Measurements from ENCODE around the gene TAP2.

TAP2 gene

DNA sequence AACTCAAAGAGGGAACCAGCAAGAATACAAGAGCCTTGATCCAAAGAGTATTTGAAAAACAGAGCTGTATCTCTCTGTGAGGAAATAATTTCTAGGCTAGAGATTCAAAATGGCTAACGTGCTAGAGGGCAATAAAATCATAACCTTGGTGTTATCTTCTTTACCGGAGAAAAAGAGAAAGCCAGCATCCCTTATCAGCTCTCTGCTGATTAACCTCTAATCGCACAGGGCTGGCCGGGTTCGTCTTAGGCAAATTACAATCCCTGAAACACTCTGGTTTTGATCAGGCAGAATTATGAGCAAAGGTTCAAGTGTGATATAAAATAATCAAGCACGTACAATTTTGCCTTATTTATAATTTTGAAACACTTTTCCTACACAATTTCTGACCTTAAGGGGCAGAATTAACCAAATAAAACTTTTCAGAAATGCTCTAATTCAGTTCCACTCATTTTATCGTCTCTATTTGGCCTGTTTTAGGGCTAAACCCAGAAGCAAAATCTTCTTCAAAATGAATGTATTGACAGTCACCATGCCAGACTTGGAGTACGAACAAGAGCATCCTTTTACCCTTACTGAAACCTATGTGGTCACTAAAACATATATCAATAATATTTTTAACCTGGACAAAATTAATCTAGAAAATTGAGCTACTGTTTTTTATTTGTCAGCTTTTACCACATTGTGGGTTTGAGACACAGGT lies 29.2 kb upstream of the TAP2 start:
- Histone ChIP-seq H3K4me1 (no peaks in the 10 kb centered on the region), H3K36me3 (no peaks in the 10 kb centered on the region), H3K27me3 (peaks cover 0 to 8% of the 10 kb centered on the region in 2 donors), H3K4me3 (no peak overlapping the region), H3K9me3 (no peaks in the 10 kb centered on the region), H3K27ac (no peak overlapping the region)
- no peak for TF ChIP-seq CTCF (IDR thresholded peaks at IDR 0.05)
- DNase-seq: no peak
- intact Hi-C loops (cut with DNase I; ENCODE audit: low total_unique reads): loop anchor here (5.0 kb wide), 1 partner anchor 40 kb away; no protein-coding TSS in a partner anchor

- no peak overlapping the region for H3K27ac ChIP-seq
- H3K27me3 ChIP-seq: peaks cover 0 to 8% of the 10 kb centered on the region in 2 donors
- intact Hi-C loops (cut with DNase I; ENCODE audit: low total_unique reads): loop anchor here (5.0 kb wide), 1 partner anchor 40 kb away; no protein-coding TSS in a partner anchor
- DNase-seq: no peak
- H3K4me3 ChIP-seq: no peak overlapping the region
- no peaks in the 10 kb centered on the region for H3K9me3 ChIP-seq
- H3K4me1 ChIP-seq: no peaks in the 10 kb centered on the region
- TF ChIP-seq CTCF (IDR thresholded peaks at IDR 0.05): no peak
- no peaks in the 10 kb centered on the region for H3K36me3 ChIP-seq
Measured at GRCh38 chr6:32867022-32867477, 28.5 kb upstream of the TAP2 start.

GRCh38 chr6:32865724-32866443 lies 27.3 kb upstream of the TAP2 start:
- Histone ChIP-seq H3K9me3 (no peaks in the 10 kb centered on the region), H3K4me1 (peaks cover 0 to 4% (median 2%) of the 10 kb centered on the region in 4 donors), H3K27ac (no peak overlapping the region), H3K4me3 (no peak overlapping the region), H3K27me3 (peaks cover 0 to 8% of the 10 kb centered on the region in 2 donors), H3K36me3 (no peaks in the 10 kb centered on the region)
- no peak for TF ChIP-seq CTCF (IDR thresholded peaks at IDR 0.05)
- no peak for DNase-seq
- intact Hi-C loops (cut with DNase I; ENCODE audit: low total_unique reads): loop anchor here (5.0 kb wide), 1 partner anchor 39 kb away; no protein-coding TSS in a partner anchor

DNA sequence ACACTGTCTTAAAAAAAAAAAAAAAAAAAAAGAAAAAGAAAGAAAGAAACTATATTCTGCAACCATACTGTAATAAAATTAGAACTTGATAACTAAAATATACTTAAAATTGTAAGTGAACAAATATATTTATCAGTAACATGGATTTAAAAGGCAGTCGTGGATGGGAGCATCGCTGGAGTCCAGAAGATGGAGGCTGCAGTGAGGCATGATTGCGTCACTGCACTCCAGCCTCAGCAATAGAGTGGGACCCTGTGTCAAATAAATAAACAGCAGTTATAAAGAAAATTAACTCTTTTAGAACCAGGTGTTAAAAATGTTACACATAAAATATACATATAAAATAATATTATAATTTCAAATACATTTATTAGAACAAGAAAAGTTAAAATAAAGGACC lies 24.2 kb upstream of the TAP2 start:
- no peak overlapping the region for H3K27ac ChIP-seq
- no peaks in the 10 kb centered on the region for H3K27me3 ChIP-seq
- no peak for DNase-seq
- no peak overlapping the region for H3K4me3 ChIP-seq
- no peak for TF ChIP-seq CTCF (IDR thresholded peaks at IDR 0.05)
- no peaks in the 10 kb centered on the region for H3K9me3 ChIP-seq
- peaks cover 0 to 17% (median 0%) of the 10 kb centered on the region in 3 donors for H3K36me3 ChIP-seq
- intact Hi-C loops (cut with DNase I; ENCODE audit: low total_unique reads): no loop called here
- H3K4me1 ChIP-seq: peaks cover 0 to 4% (median 2%) of the 10 kb centered on the region in 4 donors

- intact Hi-C loops (cut with DNase I; ENCODE audit: low total_unique reads): no loop called here
- Histone ChIP-seq H3K9me3 (no peaks in the 10 kb centered on the region), H3K36me3 (peaks cover 0 to 19% (median 0%) of the 10 kb centered on the region in 3 donors)
Measured at GRCh38 chr6:32860674-32861073, 22.1 kb upstream of the TAP2 start.

More at GRCh38 chr6:32860674-32861073, 22.1 kb upstream of the TAP2 start:
- no peaks in the 10 kb centered on the region for H3K27me3 ChIP-seq
- peaks cover 0 to 4% (median 2%) of the 10 kb centered on the region in 4 donors for H3K4me1 ChIP-seq
- no peak overlapping the region for H3K27ac ChIP-seq
- no peak for TF ChIP-seq CTCF (IDR thresholded peaks at IDR 0.05)
- no peak overlapping the region for H3K4me3 ChIP-seq
- no peak for DNase-seq
